RPMI8226 (cell line): ENCODE measurements around the gene CCDC117.
A peak's percentile ranks its signal among the peaks of the same experiment; 100 is the strongest.

Experiments used
- DNase-seq: peaks from one replicate; pipeline ENCODE4 v3.0.0-alpha.2; 2015

Gene CCDC117

GRCh38 chr22:28769394-28770085 is 3.0 kb upstream of the CCDC117 start:
- DNase-seq, result no peak

- peak; percentile 47 for DNase-seq
Observed at GRCh38 chr22:28771195-28771791, 1.2 kb upstream of the CCDC117 start.

- peak; percentile 14 for DNase-seq
Observed at GRCh38 chr22:28773461-28773867, 969 bp downstream of the CCDC117 start.

- no peak for DNase-seq
Observed at GRCh38 chr22:28774378-28774777, 1.9 kb downstream of the CCDC117 start.

- DNase-seq, result no peak
Observed at GRCh38 chr22:28779833-28780232, 7.3 kb downstream of the CCDC117 start.

GRCh38 chr22:28780296-28780695 is 7.8 kb downstream of the CCDC117 start:
- DNase-seq, result no peak

GRCh38 chr22:28783786-28784671 is 11.5 kb downstream of the CCDC117 start:
- no peak for DNase-seq

GRCh38 chr22:28788601-28789000 is 16.1 kb downstream of the CCDC117 start:
- DNase-seq, result no peak

- no peak for DNase-seq
Observed at GRCh38 chr22:28791124-28791523, 18.6 kb downstream of the CCDC117 start.

GRCh38 chr22:28791841-28792490 is 19.5 kb downstream of the CCDC117 start:
- DNase-seq, result peak; percentile 74

- DNase-seq, result peak; percentile 73
Observed at GRCh38 chr22:28792491-28793383, 20.2 kb downstream of the CCDC117 start.

- no peak for DNase-seq
Observed at GRCh38 chr22:28793976-28794584, 21.6 kb downstream of the CCDC117 start.

GRCh38 chr22:28795071-28795693 is 22.7 kb downstream of the CCDC117 start:
- DNase-seq, result no peak

- DNase-seq, result no peak
Observed at GRCh38 chr22:28795932-28796856, 23.7 kb downstream of the CCDC117 start.

GRCh38 chr22:28798810-28799605 is 26.5 kb downstream of the CCDC117 start:
- DNase-seq, result peak; percentile 40

- peak; percentile 35 for DNase-seq
Observed at GRCh38 chr22:28799606-28800307, 27.3 kb downstream of the CCDC117 start.

GRCh38 chr22:28800308-28801041 is 28.0 kb downstream of the CCDC117 start, which contains the start of gene XBP1:
XBP1 (minus strand) TSS chr22:28800569.
- DNase-seq, result peak; percentile 97
